Ishikawa (cell line): ENCODE measurements around the gene AVP.
A peak's percentile ranks its signal among the peaks of the same experiment; 100 is the strongest.

Source experiments
- CEBPB ChIP-seq: IDR thresholded peaks from 2 replicates; pipeline ENCODE4 v1.6.1; 2012
- CREB1 ChIP-seq: IDR thresholded peaks from 2 replicates; pipeline ENCODE4 v1.6.1; 2012; ENCODE audit warnings: low read depth
- EGR1 ChIP-seq: IDR thresholded peaks from 2 replicates; pipeline ENCODE4 v1.6.1; 2012
- EP300 ChIP-seq: IDR thresholded peaks from 2 replicates; pipeline ENCODE4 v1.6.1; 2012; ENCODE audit warnings: borderline replicate concordance
- FOXM1 ChIP-seq: IDR thresholded peaks from 2 replicates; pipeline ENCODE4 v1.6.1; 2012; ENCODE audit warnings: low read depth, borderline replicate concordance
- NFIC ChIP-seq: IDR thresholded peaks from 2 replicates; pipeline ENCODE4 v1.6.1; 2012
- RAD21 ChIP-seq: IDR thresholded peaks from 2 replicates; pipeline ENCODE4 v1.6.1; 2012; ENCODE audit warnings: low read depth
- TAF1 ChIP-seq: IDR thresholded peaks from 2 replicates; pipeline ENCODE4 v1.6.1; 2012; ENCODE audit warnings: low read depth, mild to moderate bottlenecking
- TCF12 ChIP-seq: IDR thresholded peaks from 2 replicates; pipeline ENCODE4 v1.6.1; 2012; ENCODE audit warnings: low read depth
- TEAD4 ChIP-seq: IDR thresholded peaks from 2 replicates; pipeline ENCODE4 v1.6.1; 2012
- YY1 ChIP-seq: IDR thresholded peaks from 2 replicates; pipeline ENCODE4 v1.6.1; 2012; ENCODE audit warnings: low read depth
- ZBTB7A ChIP-seq: IDR thresholded peaks from 2 replicates; pipeline ENCODE4 v1.6.1; 2012; ENCODE audit warnings: low read depth
- TF ChIP-seq, protein P1 (sequence below): IDR thresholded peaks from 2 replicates; pipeline ENCODE4 v1.6.1; 2012; ENCODE audit warnings: low read depth, mild to moderate bottlenecking
- TF ChIP-seq, protein P2 (sequence below): IDR thresholded peaks from 2 replicates; pipeline ENCODE4 v1.6.1; 2012
- TF ChIP-seq, protein P3 (sequence below): IDR thresholded peaks from 2 replicates; pipeline ENCODE4 v1.6.1; 2012

Gene AVP

DNA sequence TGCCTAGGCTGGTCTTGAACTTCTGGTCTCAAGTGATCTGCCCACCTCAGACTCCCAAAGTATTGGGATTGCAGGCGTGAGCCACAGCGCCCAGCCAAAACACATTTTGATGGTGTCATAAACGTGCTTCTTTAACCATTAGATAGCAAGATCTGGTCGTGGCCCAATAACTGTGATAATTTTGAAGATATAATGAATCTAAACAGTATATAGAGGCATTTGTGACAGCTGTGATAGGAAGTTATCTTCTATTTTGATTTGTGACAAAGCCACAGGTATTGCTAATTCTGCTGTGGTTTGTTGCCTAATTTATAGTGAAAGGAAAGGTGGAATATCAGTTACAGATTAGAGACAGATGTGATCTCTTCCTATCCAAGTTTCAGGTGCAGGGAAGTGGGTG is 13.8 kb downstream of the AVP start:
- TF ChIP-seq RAD21 (no peak), CREB1 (no peak), TEAD4 (no peak), EGR1 (no peak), TCF12 (no peak), EP300 (no peak), CEBPB (no peak), NFIC (no peak), YY1 (no peak), ZBTB7A (no peak), FOXM1 (no peak), TAF1 (no peak)
- TF ChIP-seq, protein P1, sequence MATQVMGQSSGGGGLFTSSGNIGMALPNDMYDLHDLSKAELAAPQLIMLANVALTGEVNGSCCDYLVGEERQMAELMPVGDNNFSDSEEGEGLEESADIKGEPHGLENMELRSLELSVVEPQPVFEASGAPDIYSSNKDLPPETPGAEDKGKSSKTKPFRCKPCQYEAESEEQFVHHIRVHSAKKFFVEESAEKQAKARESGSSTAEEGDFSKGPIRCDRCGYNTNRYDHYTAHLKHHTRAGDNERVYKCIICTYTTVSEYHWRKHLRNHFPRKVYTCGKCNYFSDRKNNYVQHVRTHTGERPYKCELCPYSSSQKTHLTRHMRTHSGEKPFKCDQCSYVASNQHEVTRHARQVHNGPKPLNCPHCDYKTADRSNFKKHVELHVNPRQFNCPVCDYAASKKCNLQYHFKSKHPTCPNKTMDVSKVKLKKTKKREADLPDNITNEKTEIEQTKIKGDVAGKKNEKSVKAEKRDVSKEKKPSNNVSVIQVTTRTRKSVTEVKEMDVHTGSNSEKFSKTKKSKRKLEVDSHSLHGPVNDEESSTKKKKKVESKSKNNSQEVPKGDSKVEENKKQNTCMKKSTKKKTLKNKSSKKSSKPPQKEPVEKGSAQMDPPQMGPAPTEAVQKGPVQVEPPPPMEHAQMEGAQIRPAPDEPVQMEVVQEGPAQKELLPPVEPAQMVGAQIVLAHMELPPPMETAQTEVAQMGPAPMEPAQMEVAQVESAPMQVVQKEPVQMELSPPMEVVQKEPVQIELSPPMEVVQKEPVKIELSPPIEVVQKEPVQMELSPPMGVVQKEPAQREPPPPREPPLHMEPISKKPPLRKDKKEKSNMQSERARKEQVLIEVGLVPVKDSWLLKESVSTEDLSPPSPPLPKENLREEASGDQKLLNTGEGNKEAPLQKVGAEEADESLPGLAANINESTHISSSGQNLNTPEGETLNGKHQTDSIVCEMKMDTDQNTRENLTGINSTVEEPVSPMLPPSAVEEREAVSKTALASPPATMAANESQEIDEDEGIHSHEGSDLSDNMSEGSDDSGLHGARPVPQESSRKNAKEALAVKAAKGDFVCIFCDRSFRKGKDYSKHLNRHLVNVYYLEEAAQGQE: no peak
- TF ChIP-seq, protein P2, sequence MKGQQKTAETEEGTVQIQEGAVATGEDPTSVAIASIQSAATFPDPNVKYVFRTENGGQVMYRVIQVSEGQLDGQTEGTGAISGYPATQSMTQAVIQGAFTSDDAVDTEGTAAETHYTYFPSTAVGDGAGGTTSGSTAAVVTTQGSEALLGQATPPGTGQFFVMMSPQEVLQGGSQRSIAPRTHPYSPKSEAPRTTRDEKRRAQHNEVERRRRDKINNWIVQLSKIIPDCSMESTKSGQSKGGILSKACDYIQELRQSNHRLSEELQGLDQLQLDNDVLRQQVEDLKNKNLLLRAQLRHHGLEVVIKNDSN: no peak
- TF ChIP-seq, protein P3, sequence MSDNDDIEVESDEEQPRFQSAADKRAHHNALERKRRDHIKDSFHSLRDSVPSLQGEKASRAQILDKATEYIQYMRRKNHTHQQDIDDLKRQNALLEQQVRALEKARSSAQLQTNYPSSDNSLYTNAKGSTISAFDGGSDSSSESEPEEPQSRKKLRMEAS: no peak

DNA sequence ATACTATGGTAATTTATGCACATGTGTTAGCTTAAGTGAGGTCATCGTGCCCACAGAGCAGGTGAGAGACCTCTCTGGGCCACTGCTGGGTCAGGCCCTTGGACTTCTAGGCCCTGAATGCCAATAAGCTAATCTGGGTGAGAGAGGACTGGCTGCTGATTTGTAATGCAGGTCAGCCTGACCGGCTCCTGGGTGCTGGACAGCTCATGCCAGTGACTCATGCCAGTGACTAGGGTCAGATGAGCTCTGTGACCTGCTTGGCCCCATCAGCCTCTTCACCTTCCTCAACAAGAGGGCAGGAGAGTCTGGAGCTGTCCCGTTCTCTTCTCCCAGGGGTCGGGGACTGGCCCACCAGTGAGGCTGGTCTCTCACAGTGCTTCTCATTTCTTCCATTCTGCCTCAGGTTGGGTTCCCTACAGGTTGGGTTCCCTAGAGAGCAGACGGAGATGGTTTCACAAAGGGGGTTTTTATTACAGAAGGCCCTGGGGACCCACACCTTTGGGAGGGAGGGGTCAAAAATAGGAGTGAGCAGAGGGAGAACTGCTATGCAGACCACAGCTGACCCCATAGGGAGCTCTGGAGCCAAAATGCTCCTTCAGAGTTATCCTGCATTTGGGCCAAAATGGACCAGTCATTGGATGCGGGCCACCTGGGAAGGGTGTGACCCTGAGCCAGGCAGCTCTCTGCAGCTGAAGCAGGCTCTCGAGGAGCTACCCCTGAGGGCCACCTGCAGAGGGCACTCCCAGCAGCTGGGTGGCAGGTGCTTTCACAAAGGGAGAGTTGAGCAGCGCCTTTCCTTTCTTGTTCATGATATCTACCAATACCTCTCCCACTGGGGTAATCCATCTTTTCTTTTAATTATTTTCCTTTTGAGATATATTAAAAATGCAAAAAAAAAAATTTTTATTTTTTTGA is 15.3 kb downstream of the AVP start:
- TF ChIP-seq, protein P1: peak; percentile 80
- TF ChIP-seq RAD21 (peak; percentile 38; the same call in 1 of the 2 replicates), TAF1 (no peak)

DNA sequence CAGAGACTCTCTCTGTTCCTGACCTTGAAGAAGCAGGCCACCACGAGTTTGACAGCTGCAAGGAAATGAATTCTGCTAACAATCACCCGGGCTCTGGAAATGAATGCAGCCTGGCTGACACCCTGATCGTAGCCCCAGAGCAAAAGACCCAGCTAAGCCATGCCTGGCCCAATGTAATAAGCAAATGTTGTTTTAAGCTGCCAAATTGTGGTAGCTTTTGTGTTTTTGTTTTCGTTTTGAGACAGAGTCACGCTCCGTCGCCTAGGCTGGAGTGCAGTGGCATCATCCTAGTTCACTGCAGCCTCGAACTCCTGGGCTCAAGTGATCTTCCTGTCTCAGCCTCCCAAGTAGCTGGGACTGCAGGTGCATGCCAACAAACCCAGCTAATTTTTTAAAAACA is 16.4 kb downstream of the AVP start:
- TF ChIP-seq, protein P2: no peak
- TF ChIP-seq TCF12 (no peak), ZBTB7A (no peak), EP300 (no peak)

DNA sequence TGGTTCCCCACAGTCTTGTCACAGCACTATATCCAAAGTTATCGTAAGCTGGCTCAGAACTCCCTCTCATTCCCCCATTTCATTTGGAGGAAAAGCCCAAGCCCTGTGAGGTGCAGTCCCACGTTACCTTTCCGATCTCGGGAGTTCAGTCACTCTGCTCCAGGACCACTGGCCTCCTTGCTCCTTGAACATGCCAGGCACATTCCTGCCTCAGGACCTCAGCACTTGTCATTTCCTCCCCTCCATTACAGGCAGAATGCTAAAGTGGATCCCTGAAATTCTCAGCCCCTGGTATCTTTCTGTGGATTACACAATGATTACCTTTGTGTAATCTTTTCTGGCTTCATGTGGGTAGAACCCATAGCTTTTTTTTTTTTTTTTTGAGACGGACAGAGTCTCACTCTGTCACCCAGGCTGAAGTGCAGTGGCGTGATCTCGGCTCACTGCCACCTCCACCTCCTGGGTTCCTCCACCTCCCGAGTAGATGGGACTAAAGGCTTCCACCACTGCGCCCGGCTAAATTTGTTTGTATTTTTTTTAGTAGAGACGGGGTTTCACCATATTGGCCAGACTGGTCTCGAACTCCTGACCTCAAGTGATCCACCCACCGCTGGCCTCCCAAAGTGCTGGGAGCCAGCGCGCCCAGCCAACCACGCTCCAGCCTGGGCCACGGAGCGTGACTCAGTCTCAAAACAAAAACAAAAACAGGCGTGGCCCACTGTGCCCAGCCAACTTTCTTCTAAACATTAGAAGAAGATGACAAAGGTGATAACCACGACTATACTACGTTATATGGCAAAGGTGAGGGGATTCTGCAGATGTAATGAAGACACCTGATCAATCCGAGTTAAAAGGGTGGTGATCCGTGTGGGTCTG is 17.1 kb downstream of the AVP start:
- TF ChIP-seq CEBPB (no peak), CREB1 (no peak), NFIC (no peak), TCF12 (no peak), TEAD4 (no peak), ZBTB7A (no peak), YY1 (no peak), RAD21 (no peak)
- TF ChIP-seq, protein P2: no peak
- TF ChIP-seq, protein P3: no peak

DNA sequence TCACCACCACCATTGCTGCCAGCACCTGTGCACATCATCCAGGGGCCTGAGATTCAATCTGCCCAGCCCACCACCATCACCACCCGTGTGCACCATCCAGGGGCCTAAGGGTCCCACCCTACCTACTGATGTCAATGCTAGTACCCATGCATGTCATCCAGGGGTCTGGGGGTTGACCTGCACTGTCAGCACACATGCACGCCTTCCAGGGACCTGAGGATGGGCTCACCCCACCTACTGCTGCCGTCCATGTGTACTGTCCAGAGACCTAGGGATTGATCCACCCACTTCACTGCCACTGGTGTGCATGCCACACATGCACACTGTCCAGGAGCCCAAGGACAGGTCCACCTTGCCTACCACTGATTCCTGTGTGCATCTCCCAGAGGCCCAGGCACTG is 25.0 kb downstream of the AVP start:
- TF ChIP-seq EP300: no peak
- no peak for TF ChIP-seq EGR1
- TF ChIP-seq RAD21: no peak
- TF ChIP-seq, protein P3: no peak
- TF ChIP-seq, protein P2: no peak
